ENCODE results near the gene CBX5.
"Not testable (repeated sequence)": the region's sequence is repeated elsewhere in the genome, so short reads cannot be mapped to it uniquely, and the experiment has no call there.

CBX5 gene

DNA sequence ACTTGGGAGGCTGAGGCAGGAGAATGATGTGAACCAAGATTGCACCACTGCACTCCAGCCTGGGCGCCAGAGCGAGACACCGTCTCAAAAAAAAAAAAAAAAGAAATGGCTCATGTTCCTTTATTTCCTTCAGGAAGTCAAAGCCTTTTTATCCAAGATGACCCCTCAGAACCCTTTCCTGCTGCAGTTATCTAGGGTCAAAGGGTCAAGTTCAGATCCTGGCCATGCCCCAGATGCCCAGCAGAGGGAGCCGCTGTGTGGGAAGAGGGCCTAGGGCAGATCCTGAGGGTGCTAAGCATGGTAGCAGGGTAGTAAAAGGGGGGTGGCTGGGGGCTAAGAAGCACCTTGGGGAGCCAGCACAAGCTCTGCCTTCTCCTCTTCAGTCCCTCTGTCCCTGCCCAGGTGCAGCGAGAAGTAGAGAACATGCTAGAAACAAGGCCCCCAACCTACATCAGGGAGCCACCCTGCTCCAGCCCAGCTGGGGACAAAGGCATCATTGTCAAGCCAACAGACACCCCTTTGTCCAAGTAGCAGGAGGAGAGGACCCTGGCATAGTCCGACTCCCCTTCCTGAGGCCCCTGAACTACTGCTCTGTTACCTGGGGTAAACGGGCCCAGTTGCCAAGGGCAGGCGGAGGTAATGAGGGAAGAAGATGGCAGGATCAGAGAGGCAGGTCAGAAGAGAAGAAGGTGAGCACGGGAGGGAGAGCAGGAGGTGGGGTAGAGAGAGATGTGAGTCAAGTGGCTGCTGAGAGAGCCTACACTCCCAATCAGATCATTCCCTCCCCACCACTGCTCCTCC is 14.4 kb upstream of the CBX5 start:
- no peak for FAIRE-seq

DNA sequence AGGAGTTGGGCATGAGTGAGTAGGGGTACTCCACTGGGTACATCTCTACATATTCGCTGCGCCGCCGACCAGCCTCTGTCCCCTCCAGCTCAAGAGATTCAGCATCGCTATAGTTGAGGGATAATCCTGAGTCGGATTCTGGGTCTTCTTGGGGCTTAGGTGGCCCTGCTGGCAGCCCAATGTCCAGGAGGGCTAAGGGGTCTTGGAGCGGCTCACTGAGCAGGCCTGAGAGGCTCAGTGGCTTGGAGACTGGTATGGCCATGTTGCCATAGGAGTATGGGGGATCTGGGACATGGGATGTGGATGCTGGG is 13.0 kb upstream of the CBX5 start:
- FAIRE-seq, result no peak

DNA sequence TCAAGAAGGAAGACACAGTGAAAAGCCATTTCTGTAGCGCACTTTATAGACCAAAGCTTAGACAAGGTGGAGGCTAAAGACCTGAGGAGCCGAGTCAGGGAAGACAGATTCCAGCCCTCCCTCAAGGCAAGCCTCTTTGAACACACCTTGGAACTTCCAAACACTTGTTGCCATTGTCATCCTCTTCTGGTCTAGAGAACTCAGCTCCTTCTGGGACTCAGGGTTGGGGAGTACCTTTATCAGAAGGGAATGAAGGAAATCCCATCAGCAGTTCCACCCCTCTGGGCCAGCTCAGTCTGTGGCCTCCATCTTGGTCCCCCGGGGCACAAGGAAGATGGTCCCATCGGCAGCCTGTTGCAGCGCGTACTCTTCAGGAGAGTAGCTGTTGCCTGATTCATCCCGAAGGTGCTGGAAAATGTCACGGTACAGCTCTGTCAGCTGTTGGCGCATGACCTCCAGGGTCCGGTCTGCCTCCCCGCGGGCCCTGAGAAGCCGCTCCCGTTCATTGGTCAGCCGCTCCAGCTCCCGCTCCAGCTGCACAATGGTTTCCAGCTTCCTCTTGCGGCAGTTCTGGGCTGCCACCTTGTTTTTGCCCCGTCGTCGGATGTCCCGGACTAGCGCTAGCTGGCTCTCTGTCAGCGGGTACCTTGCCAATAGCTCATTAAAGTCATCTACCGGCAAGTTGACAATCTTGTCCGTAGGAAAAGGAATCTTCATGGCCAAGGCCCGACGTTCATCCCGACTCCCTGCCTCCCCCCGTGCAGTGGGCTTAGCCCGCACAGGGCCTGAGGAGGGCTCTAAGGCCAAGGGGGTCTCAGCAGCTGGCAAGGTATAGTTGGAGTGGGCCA is 12.4 kb upstream of the CBX5 start:
- no peak for FAIRE-seq

DNA sequence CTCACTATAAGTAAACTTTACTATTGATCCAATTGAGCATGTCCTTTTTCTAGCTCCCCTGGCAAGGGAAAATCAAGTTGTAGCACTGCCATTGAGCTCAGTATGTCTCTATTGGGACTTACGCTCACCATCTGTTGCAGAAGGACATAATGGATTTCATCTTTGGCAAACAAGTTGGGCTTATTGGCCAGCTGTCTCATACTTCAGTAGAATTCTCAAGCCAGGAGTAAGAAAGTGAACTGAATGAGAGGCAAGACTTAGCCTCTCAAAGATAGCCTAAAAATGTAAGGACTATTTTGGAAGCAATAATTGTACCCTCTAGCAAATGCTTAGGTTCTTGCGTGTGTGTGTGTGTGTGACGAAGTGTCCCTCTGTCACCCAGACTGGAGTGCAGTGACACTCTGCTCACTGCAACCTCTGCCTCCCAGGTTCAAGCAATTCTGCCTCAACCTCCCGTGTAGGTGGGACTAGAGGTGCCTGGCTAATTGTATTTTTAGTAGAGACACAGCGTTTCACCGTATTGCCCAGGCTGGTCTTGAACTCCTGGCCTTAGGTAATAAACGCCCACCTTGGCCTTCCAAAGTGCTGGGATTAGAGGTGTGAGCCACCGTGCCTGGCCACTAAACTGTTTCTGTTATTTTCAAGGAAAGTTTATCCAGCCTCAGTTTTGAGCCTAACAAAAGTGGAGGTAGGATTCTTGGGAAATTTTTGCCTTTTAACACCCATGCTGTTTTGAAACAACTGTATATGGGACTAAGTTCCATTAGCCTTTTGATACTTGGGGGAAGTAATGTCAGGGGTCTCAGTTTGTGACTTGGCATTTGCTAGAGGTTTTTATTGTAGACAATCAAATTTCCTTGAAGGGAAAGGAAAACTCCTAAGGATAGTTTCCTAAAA is 7.6 kb upstream of the CBX5 start:
- FAIRE-seq, result no peak

- FAIRE-seq, result no peak
These were observed 6.4 kb upstream of the CBX5 start for GRCh38 chr12:54286042-54287030.

DNA sequence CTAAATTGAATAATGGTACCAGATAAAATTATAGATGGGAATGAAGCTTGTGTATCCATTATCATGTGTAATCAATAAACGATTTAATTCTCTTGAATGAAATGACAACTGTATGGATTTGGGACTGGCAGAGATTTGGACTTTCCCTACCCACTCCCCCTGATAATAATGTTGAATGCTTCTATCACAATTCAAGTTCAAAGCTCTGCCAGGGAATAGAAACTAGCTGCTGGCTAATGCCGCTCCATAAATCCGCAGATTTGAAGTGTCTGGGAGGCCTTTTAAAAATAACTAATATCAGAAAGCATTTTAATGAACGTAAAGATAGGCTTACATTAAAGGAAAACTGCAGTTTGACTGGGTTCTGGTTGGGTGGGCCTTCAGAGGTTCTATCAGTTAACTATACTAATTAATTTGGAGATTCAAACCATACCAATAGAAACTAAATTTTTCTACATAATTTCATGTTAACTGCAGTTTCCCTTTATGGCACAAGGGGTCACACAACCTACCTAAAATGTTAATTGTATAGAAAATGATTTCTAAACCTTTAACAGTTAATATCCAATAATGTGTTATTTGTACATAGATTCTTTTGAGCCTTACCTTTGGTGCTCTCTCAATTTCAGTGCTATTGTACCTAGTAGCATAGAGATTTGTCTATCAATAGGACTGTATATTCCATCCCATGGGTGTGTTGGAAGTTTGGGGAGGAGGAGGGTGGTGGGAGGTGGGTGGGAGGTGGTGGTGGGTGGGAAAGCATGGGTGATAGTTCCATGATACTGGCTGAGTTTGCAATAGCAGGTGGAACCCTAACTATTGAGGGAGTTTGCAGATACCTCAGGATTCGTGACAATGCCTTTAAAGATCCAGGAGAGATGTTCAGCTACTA is 5.5 kb upstream of the CBX5 start:
- FAIRE-seq, result no peak

GRCh38 chr12:54284070-54284780 is 4.3 kb upstream of the CBX5 start:
- not testable (repeated sequence) for FAIRE-seq

GRCh38 chr12:54282949-54283593 is 3.1 kb upstream of the CBX5 start:
- no peak for FAIRE-seq

GRCh38 chr12:54281694-54282093 is 1.8 kb upstream of the CBX5 start:
- FAIRE-seq, result not testable (repeated sequence)

DNA sequence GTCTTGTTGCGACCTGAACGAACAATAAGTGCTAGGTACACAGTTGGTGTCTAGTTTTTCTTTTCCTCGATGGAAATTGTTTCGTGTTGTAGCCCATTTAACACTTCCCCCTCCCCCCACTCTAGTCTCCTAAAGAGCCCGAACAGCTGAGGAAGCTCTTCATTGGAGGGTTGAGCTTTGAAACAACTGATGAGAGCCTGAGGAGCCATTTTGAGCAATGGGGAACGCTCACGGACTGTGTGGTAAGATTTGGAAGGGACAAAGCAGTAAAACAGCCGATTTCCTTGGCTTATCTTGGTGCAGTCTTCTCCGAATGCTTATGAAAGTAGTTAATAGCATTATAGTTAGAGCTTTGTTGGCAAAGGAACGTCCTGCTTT is 1.3 kb upstream of the CBX5 start:
- not testable (repeated sequence) for FAIRE-seq

- peak; percentile 97 for FAIRE-seq
These were observed 742 bp upstream of the CBX5 start, which contains the start of gene HNRNPA1 for GRCh38 chr12:54280468-54281260. HNRNPA1 (plus strand) TSS chr12:54280726; CDS start chr12:54280808, 82 bp downstream.

DNA sequence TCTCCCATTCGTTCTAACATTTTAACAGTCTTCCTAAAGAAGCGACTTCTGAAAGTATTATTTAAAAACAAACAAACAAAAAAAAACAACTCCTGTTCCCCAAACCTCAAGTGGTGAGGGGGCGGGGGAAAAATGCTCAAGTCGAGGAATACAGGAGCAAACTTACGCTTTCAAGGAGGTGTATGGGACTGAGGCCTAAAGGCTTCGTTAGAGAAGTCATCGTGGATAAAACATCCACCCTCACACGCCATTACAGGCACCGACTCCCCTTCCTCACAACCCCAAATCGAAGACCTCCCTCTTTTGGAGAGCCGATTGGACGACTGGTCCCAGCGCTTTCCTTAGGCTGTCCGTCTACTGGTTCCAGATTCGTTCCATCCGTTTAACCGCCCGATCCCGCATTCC is 693 bp downstream of the CBX5 start:
- FAIRE-seq, result no peak

DNA sequence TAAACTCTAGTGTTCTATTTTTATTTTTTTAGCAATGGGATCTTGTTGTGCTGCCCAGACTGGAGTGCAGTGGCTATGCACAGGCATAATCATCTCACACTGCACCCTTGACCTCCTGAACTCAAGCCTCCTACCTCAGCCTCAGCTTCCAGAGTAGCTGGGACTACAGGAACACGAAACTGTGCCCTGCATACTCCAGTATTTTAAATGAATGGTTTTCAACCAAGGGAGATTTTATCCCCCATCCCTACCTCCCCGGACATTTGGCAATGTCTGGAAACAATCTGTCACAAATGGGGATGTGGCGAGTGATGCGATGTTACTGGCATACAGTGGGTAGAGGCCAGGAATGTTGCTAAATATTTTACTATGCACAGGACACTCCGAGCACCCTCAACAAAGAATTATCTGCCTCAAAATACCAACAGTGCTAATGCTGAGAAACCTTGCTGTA is 2.1 kb downstream of the CBX5 start:
- no peak for FAIRE-seq

- FAIRE-seq, result no peak
These were observed 3.6 kb downstream of the CBX5 start for GRCh38 chr12:54276368-54276767.

DNA sequence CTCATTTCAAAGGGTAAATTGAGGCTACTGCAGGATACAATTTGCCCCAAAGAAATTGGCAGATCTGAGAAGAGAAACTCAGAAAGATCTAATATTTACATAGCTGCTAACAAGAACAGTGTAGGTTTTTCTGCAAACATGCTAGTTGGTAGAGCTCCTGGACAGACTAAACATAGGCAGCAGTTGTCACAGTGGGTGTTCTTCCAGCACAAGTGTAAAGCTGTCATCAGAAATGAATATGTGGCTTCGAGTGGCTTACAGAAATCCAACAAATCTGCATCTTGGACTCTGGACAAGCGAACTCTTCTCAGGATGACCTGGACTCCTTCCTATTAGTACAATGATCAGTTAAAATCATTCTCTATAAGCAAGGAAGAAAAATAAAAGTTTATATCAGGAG is 5.9 kb downstream of the CBX5 start:
- FAIRE-seq, result no peak

- peak; percentile 85 for FAIRE-seq
These were observed 7.7 kb downstream of the CBX5 start for GRCh38 chr12:54272214-54272613.

DNA sequence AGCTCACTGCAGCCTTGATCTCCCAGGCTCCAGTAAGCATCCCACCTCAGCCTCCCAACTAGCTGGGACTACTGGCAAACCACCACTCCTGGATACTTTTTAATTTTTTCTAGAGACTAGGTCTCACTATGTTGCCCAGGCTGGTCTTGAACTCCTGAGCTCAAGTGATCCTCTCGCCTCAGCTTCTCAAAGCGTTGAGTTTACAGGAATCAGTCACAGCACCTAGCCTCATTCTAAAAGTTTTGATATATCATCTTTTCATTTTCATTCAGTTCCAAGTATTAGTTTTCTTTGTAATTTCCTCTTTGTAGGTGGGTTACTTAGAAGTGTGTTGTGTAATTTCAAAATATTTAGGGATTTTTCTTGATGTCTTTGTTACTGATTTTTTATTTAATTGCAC is 9.6 kb downstream of the CBX5 start:
- peak; percentile 36 for FAIRE-seq

DNA sequence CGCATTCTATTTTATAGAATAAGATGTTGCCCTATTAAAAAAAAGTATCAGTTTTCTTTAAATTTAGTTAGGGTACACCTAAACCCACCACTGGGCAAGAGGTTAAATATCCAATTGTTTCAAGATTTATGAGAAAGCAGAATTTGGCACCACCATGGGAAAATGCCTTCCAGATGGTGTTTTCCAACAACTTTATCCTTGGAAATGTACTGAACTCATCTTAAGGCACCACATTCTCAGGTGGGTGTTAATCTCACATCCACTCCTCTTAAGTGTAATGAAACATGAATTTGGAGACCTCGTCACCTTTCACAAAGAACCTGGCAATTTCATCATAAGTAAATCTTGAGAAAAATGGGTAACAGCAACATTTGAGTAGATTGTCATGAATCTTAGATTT is 13.1 kb downstream of the CBX5 start:
- peak; percentile 50 for FAIRE-seq

- no peak for FAIRE-seq
These were observed 14.5 kb downstream of the CBX5 start for GRCh38 chr12:54265364-54265812.
